ENCODE results near the gene SULT4A1.

- TF ChIP-seq EZH2 (IDR thresholded peaks at IDR 0.05) (no peak), POLR2AphosphoS5 (IDR thresholded peaks at IDR 0.05; ENCODE audit: borderline replicate concordance, low read depth, low read length) (no peak), FOXP2 (optimal IDR thresholded peaks at IDR 0.05; ENCODE audit: control extremely low read depth, extremely low read length, insufficient read depth) (no peak)
Measured at GRCh38 chr22:43840431-43840830, 21.9 kb downstream of the SULT4A1 start.

Data from SK-N-MC (cell line).